ENCODE data around the gene LRRC3C. TPM values are rescaled to one million over a fixed set of nuclear protein-coding genes. Genes with fewer than 3 reads are reported as not detected.

Gene LRRC3C
- total RNA-seq, 1 experiment from 2014 or later = not detected

DNA sequence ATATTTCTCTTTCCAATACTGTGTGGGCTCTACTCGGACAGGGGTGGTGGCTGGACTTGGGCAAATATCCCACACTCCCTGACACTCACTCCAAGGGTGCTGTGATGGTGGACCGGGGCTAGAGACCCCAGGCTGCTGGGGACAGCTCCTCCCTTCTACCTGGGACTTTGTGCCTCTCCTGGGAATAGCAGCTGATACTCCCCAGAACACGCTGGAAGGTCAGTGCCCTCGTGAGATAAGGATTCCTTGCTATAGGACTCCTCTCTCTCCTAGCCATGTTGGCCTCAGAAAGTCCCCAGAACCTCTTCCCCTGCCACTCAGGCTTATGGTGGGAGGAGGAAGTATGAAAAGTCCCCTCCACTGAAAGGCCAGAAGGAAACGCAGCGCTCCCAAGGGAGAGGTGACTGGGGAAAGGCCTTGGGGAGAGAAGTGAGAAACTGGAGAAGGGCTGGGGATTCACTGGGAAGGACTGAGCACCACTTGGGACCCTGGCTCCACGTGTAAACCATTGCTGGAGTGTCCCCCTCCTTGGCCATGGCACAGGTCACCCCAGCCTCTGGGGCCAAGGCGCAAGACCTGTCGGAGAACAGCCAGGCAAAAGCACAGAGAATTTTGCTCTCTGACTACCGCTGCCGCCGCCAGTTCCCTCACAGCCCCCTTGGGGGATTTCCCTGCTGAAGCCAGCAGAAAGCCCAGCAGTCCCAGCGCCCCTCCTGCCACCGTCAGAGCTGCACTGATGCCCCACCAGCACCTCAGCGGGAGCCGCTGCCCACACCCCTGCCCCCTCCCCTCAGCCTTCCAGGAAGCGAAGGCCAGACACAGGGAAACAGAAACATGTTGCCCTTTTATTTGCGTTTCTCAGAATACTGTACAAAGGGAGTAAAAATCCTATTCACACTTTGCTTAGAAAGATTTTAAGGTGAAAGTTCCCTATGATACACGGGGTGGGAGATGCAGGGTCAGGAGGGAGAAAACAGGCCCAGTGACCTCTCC is 7.0 kb upstream of the LRRC3C start:
- Histone ChIP-seq H3K4me3 (no peak overlapping the region), H3K9me3 (no peaks in the 10 kb centered on the region), H3K36me3 (peaks cover 51% of the 10 kb centered on the region)

DNA sequence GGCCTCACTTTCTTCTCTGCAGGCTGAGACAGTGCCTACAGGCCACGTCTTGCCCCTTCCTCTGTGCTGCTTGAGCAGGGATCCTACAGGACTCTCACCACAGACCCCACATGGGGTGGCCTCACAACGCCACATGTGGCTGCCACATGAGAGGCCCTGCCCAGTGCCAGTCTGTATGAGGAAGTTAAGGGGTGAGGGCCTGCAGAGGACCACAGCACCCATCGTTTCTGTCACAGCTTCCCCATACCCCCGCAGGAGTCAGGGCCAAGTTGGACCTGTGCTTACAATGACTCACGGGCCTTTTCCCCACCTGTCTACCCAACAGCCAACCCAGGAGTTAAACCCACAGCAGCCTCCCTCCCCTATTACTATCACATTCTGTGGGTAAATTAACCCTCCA is 6.2 kb upstream of the LRRC3C start:
- DNase-seq = no peak
- no peaks in the 10 kb centered on the region for H3K27me3 ChIP-seq
- no peak overlapping the region for H3K4me3 ChIP-seq
- peaks cover 51% of the 10 kb centered on the region for H3K36me3 ChIP-seq
- H3K9me3 ChIP-seq = no peaks in the 10 kb centered on the region

More for the DNA sequence above, 7.0 kb upstream of the LRRC3C start:
- DNase-seq = no peak
- H3K27me3 ChIP-seq = no peaks in the 10 kb centered on the region

DNA sequence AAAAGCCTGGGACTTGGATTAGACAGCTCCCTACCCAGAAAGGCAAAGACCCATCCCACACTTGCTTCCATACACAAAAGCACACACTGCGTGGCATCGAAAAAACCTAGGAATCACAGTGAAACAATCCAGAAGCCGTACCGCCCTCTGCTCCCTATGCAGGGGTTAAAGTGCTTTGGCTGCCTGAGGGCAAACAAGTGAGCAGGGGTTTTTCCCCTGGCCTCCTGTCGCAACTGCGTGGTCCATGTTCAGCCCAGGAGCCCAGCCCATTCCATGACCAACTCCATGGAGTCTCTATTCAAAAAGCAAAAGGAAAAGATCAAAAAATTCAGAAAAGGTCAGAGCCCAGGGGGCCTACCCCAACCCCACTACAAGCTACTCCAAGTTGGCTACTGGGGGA is 5.5 kb upstream of the LRRC3C start:
- Histone ChIP-seq H3K36me3 (peaks cover 51% of the 10 kb centered on the region), H3K27me3 (no peaks in the 10 kb centered on the region), H3K4me3 (no peak overlapping the region), H3K9me3 (no peaks in the 10 kb centered on the region)
- no peak for DNase-seq

DNA sequence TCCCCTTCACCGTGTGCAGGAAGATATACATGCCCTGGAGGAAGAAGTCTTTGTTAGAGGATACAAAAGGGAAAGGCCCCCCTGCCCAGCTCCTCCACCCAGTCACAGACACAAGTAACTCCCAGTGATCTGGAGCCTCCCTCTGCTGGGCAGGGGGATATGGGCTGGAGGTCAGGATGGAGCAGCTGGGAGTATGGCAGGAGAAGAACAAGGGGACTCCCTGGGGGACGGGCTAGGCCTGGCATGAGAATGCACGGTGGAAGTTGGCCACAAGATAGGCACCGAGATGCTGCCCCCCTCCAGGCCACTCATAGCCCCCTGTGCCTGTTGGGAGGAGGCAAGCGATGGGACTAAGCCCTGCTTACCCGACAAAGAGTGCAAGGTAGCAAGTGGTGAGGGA is 4.3 kb upstream of the LRRC3C start:
- no peak for DNase-seq
- H3K4me3 ChIP-seq = no peak overlapping the region
- no peaks in the 10 kb centered on the region for H3K27me3 ChIP-seq
- peaks cover 51% of the 10 kb centered on the region for H3K36me3 ChIP-seq
- H3K9me3 ChIP-seq = no peaks in the 10 kb centered on the region

DNA sequence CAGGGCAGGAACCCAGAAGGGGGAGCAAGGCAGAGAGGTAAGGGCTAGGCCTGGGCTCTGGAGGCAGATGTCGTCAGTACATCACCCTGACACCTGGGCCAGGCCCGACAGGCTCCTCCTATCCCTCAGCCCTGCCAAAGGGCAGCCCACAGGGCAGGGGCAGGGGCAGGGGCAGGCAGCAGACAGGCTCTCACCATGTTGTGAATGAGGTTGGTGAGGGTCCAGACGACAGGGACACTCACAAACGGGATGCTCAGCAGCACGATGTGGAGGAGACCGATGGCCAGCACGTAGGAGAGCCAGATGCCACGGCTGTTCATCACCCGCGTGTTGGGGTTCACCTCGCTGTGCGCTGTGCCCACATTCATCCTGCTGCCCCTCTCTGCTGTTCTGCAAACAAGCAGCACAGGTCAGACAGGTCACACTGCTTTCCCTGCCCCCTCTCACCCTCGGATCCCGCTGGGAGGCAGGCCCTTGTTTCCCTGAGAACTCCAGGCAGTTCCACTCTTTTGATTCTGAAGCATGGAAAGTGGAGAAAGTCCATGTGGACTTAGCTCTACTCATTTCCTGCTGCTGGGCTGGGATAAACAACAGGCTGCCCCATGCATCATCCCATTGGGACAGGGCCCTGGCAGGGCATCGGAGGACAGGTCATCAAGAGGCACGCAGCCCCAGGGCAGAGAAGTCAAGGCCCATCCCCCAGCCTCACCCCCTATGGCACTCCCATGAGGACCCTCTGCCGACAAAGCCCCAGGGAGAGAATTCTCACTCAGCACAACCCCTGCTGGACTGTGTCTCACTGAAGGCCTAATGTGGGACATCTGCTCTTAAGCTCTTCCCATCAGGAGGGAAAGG is 3.5 kb upstream of the LRRC3C start:
- DNase-seq = peak; percentile 81

DNA sequence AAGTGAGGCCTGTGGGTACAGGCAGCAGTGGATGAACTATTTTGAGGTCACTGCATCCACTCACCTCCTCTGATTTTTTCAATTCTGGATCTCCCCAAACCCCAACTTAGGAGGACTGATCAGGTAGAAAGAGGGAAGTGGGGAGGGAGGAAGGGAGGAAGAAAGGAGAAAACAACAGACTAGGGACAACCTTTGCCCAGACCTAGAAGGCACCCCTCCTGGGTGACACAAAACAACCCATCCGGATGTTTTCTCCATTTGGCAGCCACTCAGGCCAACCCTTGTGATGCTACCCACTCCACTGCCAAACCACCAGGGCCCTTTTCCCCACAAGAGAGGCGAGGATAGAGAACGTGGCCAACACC is 2.9 kb upstream of the LRRC3C start:
- DNase-seq = no peak
- Histone ChIP-seq H3K27me3 (no peaks in the 10 kb centered on the region), H3K4me3 (no peak overlapping the region), H3K36me3 (peaks cover 46% of the 10 kb centered on the region), H3K9me3 (no peaks in the 10 kb centered on the region)

More for the DNA sequence above, 3.5 kb upstream of the LRRC3C start:
- Histone ChIP-seq H3K4me3 (no peak overlapping the region), H3K9me3 (no peaks in the 10 kb centered on the region), H3K36me3 (peaks cover 50% of the 10 kb centered on the region), H3K27me3 (no peaks in the 10 kb centered on the region)

DNA sequence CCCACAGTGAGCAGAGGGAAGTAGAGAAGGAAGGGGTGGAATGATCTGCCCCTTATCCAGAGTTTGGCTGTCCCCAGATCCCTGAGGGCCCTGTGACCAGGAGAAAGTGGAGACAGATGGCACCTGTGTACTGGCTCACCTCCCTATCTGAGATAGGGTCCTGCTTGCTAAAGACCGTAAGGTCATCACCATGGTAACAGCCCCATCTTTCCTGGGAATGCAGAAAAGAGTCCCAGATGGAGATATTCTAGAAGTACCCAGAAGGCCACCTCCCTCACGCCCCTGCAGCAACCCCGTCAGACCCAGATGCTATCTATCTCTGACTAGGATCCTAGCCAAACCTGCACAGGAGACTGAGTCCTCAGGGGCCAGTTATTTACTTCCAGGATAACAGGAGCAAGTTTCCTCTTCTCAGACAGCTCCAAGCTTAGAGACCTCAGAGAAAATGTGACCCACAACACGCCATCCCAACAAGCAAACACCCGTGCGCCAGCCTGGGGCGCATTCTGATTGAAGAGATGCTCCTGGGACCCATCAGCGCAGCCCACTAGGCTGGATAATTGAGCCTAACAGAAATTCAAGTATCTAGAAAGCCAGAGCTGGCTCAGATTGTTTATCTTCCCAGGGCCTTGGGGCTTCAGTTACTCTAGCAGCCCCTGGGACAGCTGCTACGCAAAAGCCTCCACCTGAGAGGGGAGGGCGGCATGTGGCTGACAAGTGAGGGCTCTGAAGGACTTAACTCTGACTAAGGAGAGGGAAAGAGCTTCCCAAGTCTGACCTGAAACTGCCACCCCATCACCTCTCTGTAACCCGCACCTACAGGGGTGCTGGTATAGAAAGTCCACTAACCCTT is 2.0 kb upstream of the LRRC3C start:
- Histone ChIP-seq H3K9me3 (no peaks in the 10 kb centered on the region), H3K36me3 (peaks cover 42% of the 10 kb centered on the region), H3K27me3 (no peaks in the 10 kb centered on the region), H3K4me3 (no peak overlapping the region; the same call in 1 of the 2 replicates)
- no peak for DNase-seq

DNA sequence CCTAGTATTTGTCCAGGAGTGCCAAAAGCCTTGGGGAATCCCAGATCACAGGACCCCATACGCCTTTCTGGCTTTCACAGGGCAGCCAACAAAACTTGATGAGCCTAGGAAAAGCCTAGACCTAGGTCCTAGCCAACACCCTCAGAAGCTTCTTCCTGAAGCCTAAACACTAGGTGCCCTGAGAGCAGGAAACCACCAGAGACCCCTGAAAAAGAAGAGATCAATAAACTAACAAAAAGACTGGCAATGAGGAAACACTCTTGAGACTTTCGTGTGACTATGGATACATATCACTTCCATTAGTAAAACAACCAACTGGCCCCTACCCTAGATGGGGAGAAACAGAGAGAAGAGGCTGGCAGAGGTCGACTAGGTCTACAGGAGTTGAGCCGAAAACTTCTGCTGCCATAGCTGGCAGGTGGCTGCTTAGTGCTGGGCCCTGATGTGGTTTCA is 1.4 kb upstream of the LRRC3C start:
- Histone ChIP-seq H3K36me3 (peaks cover 35% of the 10 kb centered on the region), H3K9me3 (no peaks in the 10 kb centered on the region), H3K4me3 (peak overlapping the region; percentile 79), H3K27me3 (no peaks in the 10 kb centered on the region)
- no peak for DNase-seq

DNA sequence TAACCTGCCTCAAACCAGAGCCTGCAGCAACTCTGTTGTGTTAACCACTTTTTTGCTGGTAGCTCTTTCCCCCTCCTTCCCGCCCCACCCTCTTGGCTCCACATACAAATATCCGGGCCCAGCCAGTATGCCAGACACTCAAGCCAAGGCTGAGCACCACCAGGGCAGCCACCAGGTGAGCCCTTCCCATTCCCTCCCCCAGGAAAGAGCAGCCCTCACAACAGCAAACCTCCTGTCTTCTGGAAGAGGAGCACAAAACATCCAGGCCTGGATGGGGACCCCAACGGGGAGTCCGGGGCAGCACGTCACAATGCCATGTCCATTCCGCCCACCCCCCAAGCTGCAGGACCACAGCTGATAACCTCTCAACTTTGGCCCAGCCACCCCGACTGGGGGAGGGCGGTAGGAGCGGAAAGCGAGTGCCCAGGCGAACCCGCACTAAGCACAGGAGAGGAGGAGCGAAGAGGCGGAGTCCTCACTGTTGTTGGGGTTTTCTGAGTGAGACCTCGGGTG is 888 bp upstream of the LRRC3C start:
- no peaks in the 10 kb centered on the region for H3K27me3 ChIP-seq
- peak; percentile 55 for DNase-seq
- H3K36me3 ChIP-seq = peaks cover 31% of the 10 kb centered on the region
- no peaks in the 10 kb centered on the region for H3K9me3 ChIP-seq
- H3K4me3 ChIP-seq = peak overlapping the region; percentile 79

DNA sequence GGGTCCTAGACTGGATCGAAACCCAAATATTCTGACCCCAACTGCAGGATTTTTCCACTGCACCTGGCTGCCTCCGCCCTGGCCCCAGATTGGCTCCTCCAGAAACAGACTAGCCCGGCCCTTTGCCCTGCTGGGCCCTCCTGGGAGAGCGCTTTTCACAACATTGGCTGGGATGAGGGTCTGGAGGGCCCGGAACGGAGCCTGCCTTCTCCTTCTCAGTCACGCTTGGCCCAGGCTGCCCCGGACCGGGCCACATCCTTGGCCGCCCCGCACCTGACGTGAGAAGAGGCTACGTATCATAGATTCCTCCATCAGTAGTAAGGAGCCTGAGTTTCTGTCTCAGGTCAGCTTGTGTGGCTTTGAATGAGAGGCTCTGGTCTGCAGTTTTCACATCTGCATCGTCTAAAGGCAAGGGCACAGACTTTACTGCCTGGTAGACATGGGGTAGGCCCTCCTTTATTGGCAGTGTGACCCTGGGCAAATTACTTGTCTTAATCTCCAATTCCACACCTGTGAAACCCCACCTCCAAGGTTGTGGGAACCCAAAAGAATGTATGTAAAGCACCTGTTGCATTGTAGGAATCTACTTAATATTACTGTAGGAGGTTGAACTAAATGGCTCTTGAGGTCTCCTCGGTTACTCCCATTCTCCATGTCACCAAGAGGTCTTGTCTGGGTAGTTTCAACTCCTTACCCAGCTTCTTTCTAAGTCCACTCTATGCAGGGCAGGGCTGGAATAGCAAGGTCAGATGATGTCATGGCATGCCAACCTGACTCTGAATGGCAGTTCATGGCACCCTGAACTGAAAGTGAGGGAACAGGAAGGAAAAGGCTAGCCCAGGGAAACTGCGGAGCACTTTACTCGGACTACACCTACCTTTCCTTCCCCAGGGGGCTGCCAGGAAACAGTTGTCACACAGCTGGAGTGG is 661 bp downstream of the LRRC3C start:
- DNase-seq = peak; percentile 21
- no peaks in the 10 kb centered on the region for H3K9me3 ChIP-seq
- peak overlapping the region; percentile 79 for H3K4me3 ChIP-seq
- H3K36me3 ChIP-seq = peaks cover 15% of the 10 kb centered on the region
- H3K27me3 ChIP-seq = no peaks in the 10 kb centered on the region

DNA sequence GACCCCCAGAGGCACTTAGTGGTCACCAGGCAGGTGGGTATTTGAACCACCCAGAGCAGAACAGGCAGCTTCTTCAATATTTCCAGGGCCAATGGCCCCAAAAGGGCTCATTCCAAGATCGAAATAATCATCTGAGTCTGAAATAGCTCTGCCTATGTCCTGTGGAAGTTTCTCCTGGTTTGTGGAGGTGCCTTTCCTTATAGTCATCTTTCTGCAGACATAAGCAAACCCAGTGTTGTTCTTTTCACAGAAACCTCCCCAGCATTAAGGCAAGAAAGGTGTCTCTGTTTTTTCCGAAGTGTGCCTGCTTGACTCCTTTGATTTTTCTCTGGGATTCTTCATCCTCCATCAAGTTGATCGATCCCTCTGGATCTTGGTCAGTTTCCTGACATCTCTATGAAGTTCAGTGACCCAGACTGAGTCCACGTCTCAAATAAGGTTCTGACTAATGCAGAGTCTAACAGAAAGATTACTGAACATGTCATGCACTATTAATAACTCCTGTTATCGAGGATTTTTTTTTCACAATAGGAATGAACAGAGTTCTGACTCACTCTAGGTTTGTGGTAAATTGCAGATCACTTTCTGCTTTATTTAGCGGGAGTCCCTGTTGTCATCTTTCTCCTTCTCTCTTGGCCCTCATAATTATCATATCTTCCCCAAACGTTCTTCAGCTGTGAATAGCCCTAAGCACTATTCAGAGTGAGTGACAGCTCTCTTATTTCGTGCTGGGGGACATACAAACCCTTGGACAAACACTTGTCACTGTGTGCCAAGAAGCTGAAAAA is 1.5 kb downstream of the LRRC3C start:
- Histone ChIP-seq H3K4me3 (peak overlapping the region; percentile 2; the same call in 1 of the 2 replicates), H3K9me3 (no peaks in the 10 kb centered on the region)

DNA sequence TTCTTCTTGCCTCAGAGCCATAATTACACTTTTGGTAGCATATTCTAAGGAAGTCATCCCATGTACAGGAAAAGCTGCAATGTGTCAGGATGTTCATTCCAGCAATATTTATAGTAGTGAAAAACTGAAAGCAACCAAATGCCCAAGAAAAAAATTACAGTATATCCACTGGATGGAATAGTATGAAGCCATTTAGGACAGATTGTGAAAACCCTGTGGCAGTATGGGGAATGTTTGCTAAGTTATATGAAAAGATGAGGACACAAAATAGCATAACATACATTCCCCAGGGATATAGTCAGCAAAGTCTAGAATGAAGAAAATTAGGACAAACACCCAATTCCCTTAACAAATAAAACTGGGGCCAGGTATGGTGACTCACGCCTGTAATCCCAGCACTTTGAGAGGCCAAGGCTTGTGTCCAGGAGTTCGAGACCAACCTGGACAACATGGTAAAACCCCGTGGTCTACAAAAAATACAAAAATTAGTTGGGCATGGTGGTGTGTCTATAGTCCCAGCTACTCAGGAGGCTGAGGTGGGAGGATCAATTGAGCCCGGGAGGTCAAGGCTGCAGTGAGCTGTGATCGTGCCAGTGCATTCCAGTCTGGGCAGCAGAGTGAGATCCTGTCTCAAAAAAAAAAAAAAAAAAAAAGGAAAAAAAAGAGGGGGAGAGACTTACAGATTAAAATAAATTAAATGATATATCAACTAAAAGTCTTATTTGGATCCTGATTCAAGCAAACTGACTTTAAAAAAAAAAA is 2.3 kb downstream of the LRRC3C start:
- peak; percentile 63 for DNase-seq
- Histone ChIP-seq H3K4me3 (peak overlapping the region; percentile 2; the same call in 1 of the 2 replicates), H3K9me3 (no peaks in the 10 kb centered on the region), H3K36me3 (0 out of 2 replicates have a peak, but pooled peaks cover 3% of the 10 kb centered on the region), H3K27me3 (no peaks in the 10 kb centered on the region)

More for the DNA sequence above, 1.5 kb downstream of the LRRC3C start:
- Histone ChIP-seq H3K36me3 (peaks cover 6% of the 10 kb centered on the region), H3K27me3 (no peaks in the 10 kb centered on the region)
- DNase-seq = peak; percentile 39

DNA sequence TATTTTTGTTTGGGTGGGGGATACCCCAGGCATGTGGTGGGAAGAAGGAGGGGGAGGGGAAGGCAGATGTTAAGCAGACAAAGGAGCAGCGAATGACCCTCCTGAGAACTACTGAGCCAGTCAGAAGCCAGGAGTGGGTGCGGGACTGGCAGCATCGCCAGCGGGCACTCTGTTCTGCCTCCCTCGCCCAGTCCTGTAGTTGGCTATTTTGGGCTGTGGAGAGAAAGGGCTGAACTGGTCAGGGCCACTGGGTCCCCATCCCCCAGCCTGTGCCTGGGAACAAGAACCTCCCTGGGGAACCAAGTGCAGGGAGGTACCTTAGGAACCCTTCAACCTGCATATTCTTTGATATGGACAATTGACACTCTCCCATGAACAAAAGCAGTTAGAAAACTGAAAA is 6.4 kb downstream of the LRRC3C start:
- Histone ChIP-seq H3K4me3 (no peak overlapping the region), H3K9me3 (no peaks in the 10 kb centered on the region), H3K36me3 (no peaks in the 10 kb centered on the region), H3K27me3 (no peaks in the 10 kb centered on the region)
- no peak for DNase-seq

DNA sequence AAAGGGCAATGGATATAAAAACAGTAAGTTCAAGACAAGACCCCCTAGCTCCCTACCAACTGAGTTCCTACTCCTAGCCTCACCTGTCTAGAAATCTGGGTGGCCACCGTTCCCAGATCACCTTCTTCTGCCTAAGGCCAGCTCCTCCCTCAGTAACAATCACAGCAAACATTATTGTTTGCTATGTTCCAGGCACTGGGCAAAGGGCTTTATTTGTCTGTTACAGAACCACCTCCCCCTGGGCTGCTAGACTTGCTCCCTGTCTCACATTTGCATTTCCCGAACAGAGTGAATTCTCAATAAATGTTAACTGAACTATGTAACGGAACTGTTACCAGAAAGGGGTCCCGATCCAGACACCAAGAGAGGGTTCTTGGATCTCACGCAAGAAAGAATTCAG is 6.8 kb downstream of the LRRC3C start:
- DNase-seq = no peak
- H3K4me3 ChIP-seq = no peak overlapping the region
- H3K36me3 ChIP-seq = no peaks in the 10 kb centered on the region
- H3K27me3 ChIP-seq = no peaks in the 10 kb centered on the region
- no peaks in the 10 kb centered on the region for H3K9me3 ChIP-seq

All from MG63 (cell line).